ES-I3 (cell line): ENCODE data around the gene CDV3.
"Not testable (repeated sequence)": the region's sequence is repeated elsewhere in the genome, so short reads cannot be mapped to it uniquely, and the experiment has no call there.

Experiments
- H3K36me3 ChIP-seq: 2 replicates; pipeline ENCODE4 v1.6.1; 2013; ENCODE audit warnings: mild to moderate bottlenecking, low read length, control low read depth, moderate library complexity; ENCODE audit not compliant: insufficient read depth
- H3K4me1 ChIP-seq: 2 replicates; pipeline ENCODE4 v1.6.1; 2013; ENCODE audit warnings: mild to moderate bottlenecking, control low read depth, low read length; ENCODE audit not compliant: insufficient read depth
- H3K9ac ChIP-seq: 2 replicates; pipeline ENCODE4 v1.6.1; 2013; ENCODE audit warnings: low read depth, mild to moderate bottlenecking, low read length, moderate library complexity
- H3K9me3 ChIP-seq: 2 replicates; pipeline ENCODE4 v1.6.1; 2013; ENCODE audit warnings: mild to moderate bottlenecking, low read length, moderate library complexity; ENCODE audit not compliant: control insufficient read depth, insufficient read depth

CDV3 gene

GRCh38 chr3:133547432-133548041, 25.9 kb upstream of the CDV3 start:
- peaks cover 18% of the 10 kb centered on the region; the same call in 1 of the 2 replicates for H3K4me1 ChIP-seq
- H3K36me3 ChIP-seq, result no peaks in the 10 kb centered on the region; the same call in 1 of the 2 replicates
- H3K9ac ChIP-seq, result no peak overlapping the region
- H3K9me3 ChIP-seq, result no peaks in the 10 kb centered on the region

GRCh38 chr3:133548090-133548489, 25.4 kb upstream of the CDV3 start:
- H3K4me1 ChIP-seq, result peaks cover 18% of the 10 kb centered on the region; the same call in 1 of the 2 replicates

GRCh38 chr3:133549565-133549964, 23.9 kb upstream of the CDV3 start:
- no peaks in the 10 kb centered on the region for H3K9me3 ChIP-seq
- peaks cover 18% of the 10 kb centered on the region; the same call in 1 of the 2 replicates for H3K4me1 ChIP-seq
- no peaks in the 10 kb centered on the region; the same call in 1 of the 2 replicates for H3K36me3 ChIP-seq
- H3K9ac ChIP-seq, result no peak overlapping the region

More at GRCh38 chr3:133548090-133548489, 25.4 kb upstream of the CDV3 start:
- Histone ChIP-seq H3K36me3 (no peaks in the 10 kb centered on the region; the same call in 1 of the 2 replicates), H3K9me3 (no peaks in the 10 kb centered on the region), H3K9ac (no peak overlapping the region)

- H3K9me3 ChIP-seq, H3K9ac ChIP-seq, H3K36me3 ChIP-seq: not testable (repeated sequence)
- peaks cover 18% of the 10 kb centered on the region; the same call in 1 of the 2 replicates for H3K4me1 ChIP-seq
Observed at GRCh38 chr3:133551589-133551988, 21.9 kb upstream of the CDV3 start.

GRCh38 chr3:133561679-133562078, 11.8 kb upstream of the CDV3 start:
- no peaks in the 10 kb centered on the region for H3K4me1 ChIP-seq
- no peak overlapping the region for H3K9ac ChIP-seq
- no peaks in the 10 kb centered on the region for H3K36me3 ChIP-seq
- H3K9me3 ChIP-seq, result no peaks in the 10 kb centered on the region

DNA sequence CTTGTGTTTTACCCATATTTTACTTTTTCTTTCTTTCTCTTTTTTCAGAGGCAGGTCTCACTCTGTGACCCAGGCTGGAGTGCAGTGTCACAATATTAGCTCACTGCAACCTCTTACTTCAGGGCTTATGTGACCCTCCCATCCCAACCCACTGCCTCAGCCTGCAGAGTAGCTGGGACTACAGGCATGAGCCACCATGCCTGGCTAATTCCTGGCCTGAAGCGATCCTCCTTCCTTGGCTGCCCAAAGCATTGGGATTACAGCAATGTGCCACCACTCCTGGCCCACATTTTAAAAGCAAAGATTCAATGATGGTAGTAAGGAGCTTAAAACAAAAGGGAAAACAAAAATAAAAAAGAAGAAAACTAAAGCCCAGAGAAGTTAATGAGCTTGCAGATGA, 11.1 kb upstream of the CDV3 start:
- H3K9ac ChIP-seq, result no peak overlapping the region
- H3K36me3 ChIP-seq, result no peaks in the 10 kb centered on the region
- no peaks in the 10 kb centered on the region for H3K4me1 ChIP-seq
- no peaks in the 10 kb centered on the region for H3K9me3 ChIP-seq

DNA sequence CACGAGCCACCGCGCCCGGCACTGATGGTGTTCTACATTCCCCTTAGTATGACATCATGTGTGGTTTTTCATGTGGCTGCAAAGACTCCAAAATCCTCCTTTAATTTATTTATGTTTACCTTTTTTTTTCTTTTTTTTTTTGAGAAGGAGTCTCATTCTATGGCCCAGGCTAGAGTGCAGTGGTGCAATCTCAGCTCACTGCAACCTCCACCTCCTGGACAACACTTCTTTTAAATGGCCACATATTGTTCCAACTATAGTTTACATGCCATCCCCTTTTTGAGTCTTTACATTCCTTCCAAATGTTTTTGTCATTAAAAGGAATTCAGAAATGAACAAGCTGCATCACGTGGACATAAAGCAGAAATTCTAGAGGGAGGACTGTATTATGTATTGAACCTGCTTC, 10.3 kb upstream of the CDV3 start:
- H3K9ac ChIP-seq, result no peak overlapping the region
- H3K9me3 ChIP-seq, result no peaks in the 10 kb centered on the region

DNA sequence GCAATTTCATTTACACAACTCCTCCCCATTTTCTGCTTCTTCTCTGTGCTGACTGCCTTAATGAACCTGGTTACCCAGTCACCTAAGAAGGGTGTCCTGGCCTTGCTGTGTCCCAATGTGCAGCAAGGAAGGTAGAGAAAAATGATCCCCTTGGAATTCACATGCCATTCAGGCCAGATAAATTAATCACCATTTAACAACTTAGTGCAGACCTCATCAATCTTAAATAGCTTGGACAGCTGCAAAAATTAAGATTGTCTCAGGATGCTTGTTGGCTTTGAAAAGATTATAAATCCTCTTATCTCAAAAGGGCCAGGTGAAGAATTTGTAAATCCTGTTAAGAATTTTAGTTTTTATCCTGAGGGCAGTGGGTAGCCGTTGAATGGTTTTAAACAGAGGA, 9.7 kb upstream of the CDV3 start:
- no peaks in the 10 kb centered on the region for H3K9me3 ChIP-seq
- peaks cover 8% of the 10 kb centered on the region; the same call in 1 of the 2 replicates for H3K4me1 ChIP-seq
- H3K9ac ChIP-seq, result no peak overlapping the region
- H3K36me3 ChIP-seq, result no peaks in the 10 kb centered on the region

More for the DNA sequence above, 10.3 kb upstream of the CDV3 start:
- Histone ChIP-seq H3K4me1 (peaks cover 3% of the 10 kb centered on the region; the same call in 1 of the 2 replicates), H3K36me3 (no peaks in the 10 kb centered on the region)

- H3K4me1 ChIP-seq, result peaks cover 25% of the 10 kb centered on the region
- no peaks in the 10 kb centered on the region for H3K9me3 ChIP-seq
- H3K9ac ChIP-seq, result no peak overlapping the region
- no peaks in the 10 kb centered on the region for H3K36me3 ChIP-seq
Observed at GRCh38 chr3:133568294-133569014, 5.0 kb upstream of the CDV3 start.

DNA sequence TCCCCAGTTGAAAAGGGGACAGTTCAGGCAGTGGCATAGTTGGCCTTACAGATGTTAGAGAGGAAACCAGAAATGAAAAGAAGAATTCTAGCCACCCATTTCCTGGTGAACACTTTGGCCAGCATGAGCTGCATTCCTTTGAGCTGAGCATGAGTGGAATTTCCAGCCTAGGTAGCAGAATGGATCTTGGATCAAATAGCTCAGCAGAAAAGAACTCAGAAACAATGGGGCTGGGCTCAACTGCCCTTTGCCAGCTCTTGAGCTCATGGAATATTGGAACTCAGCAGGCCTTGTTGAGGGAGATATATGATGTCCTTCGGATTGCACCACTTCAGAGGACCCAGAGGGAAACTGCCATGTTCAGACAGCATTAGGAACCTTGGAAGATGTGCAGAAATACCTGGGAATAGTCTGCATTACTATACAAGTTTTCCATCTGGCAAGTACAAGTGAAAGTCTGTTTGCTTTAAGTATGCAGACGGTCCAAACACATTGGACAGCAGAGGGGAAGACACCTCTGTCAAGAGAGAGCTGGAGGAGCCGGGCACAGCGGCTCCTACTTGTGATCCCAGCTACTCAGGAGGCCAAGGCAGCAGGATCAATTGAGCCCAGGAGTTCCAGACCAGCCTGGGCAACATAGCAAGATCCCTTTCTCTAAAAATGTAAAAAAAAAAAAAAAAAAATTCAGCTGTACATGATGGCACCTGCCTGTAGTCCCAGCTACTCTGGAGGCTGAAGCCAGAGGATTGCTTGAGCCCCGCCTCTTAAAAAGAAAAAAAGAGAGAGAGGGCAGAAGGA, 3.1 kb upstream of the CDV3 start:
- Histone ChIP-seq H3K36me3 (peaks cover 5% of the 10 kb centered on the region; the same call in 1 of the 2 replicates), H3K9me3 (no peaks in the 10 kb centered on the region), H3K4me1 (peaks cover 27% of the 10 kb centered on the region), H3K9ac (no peak overlapping the region)

DNA sequence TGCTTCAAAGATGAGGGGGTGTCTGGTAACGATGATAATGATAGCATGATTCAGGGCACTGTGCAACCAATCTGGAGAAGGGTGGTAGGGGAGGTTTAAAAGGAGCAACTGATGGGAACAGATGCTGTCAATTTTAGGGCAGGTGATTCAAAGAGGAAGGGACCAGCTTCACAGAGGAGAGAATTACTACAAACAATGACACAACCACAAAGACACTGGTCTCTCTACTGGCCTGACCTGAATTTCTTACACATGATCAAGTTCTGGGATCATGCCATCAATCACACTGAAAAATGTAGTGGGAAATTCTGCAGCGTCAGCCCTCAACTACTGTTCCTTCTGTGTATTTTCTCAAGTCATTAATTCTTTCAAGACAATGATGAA, 2.6 kb upstream of the CDV3 start:
- Histone ChIP-seq H3K4me1 (peaks cover 28% of the 10 kb centered on the region), H3K9ac (no peak overlapping the region), H3K36me3 (peaks cover 6% of the 10 kb centered on the region; the same call in 1 of the 2 replicates), H3K9me3 (no peaks in the 10 kb centered on the region)

- H3K36me3 ChIP-seq, result peaks cover 12% of the 10 kb centered on the region
- peaks cover 28% of the 10 kb centered on the region for H3K4me1 ChIP-seq
- no peaks in the 10 kb centered on the region for H3K9me3 ChIP-seq
- H3K9ac ChIP-seq, result peak overlapping the region; percentile 48
Observed at GRCh38 chr3:133572158-133573053, 1.1 kb upstream of the CDV3 start.

DNA sequence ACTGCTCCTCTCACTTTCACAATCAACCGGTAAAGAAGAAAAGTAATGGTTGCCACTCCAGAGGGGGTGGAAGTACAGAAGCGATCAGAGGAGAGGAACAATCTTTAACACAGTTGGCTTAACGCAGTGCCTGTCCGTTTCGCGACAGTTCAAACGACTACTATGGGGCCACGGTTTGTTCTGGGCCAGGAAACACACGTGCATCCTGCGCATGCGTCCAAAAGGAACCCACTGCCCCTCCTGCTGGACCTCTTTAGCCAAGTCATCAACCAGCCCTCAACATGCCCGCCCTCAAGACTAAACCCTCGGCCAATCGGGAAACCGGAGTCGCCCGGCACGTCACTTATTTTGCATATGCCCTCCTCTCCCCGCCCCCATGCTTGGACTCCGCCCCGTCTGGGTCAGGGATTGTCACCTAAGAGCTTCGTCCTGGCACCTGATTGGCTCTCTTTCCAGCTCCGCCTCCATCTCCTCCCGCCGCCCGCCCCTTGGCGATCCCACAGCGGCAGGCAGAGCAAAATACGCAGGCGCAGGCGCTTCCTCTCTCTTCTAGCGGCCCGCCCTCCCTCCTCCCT, 345 bp upstream of the CDV3 start:
- Histone ChIP-seq H3K36me3 (peaks cover 19% of the 10 kb centered on the region), H3K9me3 (no peaks in the 10 kb centered on the region), H3K4me1 (peaks cover 25% of the 10 kb centered on the region), H3K9ac (peak overlapping the region; percentile 96)
